NCI-H146 (cell line): ENCODE data around the gene CLASP1.
"Not testable (repeated sequence)": the region's sequence is repeated elsewhere in the genome, so short reads cannot be mapped to it uniquely, and the experiment has no call there.

Experiments used
- DNase-seq: peaks from one replicate; lab custom pipeline; 2025; lab: John Stamatoyannopoulos, UW

Gene CLASP1

GRCh38 chr2:121582272-121582671, 67.0 kb downstream of the CLASP1 start:
- no peak for DNase-seq

- DNase-seq = no peak
Observed at GRCh38 chr2:121579309-121579708, 70.0 kb downstream of the CLASP1 start.

GRCh38 chr2:121577381-121577780, 71.9 kb downstream of the CLASP1 start:
- DNase-seq = no peak

GRCh38 chr2:121576263-121576662, 73.0 kb downstream of the CLASP1 start:
- DNase-seq = no peak

- DNase-seq = no peak
Observed at GRCh38 chr2:121575800-121576199, 73.5 kb downstream of the CLASP1 start.

GRCh38 chr2:121570667-121571055, 78.6 kb downstream of the CLASP1 start:
- DNase-seq = no peak

- no peak for DNase-seq
Observed at GRCh38 chr2:121570036-121570666, 79.1 kb downstream of the CLASP1 start.

- DNase-seq = peak; percentile 10
Observed at GRCh38 chr2:121567957-121568409, 81.3 kb downstream of the CLASP1 start.

GRCh38 chr2:121567452-121567851, 81.8 kb downstream of the CLASP1 start:
- DNase-seq = no peak

GRCh38 chr2:121565389-121566250, 83.6 kb downstream of the CLASP1 start:
- peak; percentile 65 for DNase-seq

- DNase-seq = no peak
Observed at GRCh38 chr2:121564905-121565304, 84.4 kb downstream of the CLASP1 start.

- not testable (repeated sequence) for DNase-seq
Observed at GRCh38 chr2:121563754-121564153, 85.5 kb downstream of the CLASP1 start.

GRCh38 chr2:121562269-121563176, 86.7 kb downstream of the CLASP1 start:
- DNase-seq = no peak

GRCh38 chr2:121561617-121562268, 87.5 kb downstream of the CLASP1 start:
- no peak for DNase-seq

GRCh38 chr2:121558329-121558728, 90.9 kb downstream of the CLASP1 start:
- DNase-seq = no peak

GRCh38 chr2:121555008-121555407, 94.3 kb downstream of the CLASP1 start:
- no peak for DNase-seq

GRCh38 chr2:121552477-121553180, 96.6 kb downstream of the CLASP1 start:
- not testable (repeated sequence) for DNase-seq

GRCh38 chr2:121550669-121551068, 98.6 kb downstream of the CLASP1 start:
- no peak for DNase-seq

- no peak for DNase-seq
Observed at GRCh38 chr2:121547646-121548045, 101.6 kb downstream of the CLASP1 start.

- no peak for DNase-seq
Observed at GRCh38 chr2:121545913-121546312, 103.3 kb downstream of the CLASP1 start.

GRCh38 chr2:121545257-121545656, 104.0 kb downstream of the CLASP1 start:
- DNase-seq = no peak
